A673 (cell line): ENCODE results near the gene FAM118B.

ENCODE experiments used
- EZH2 ChIP-seq: fragments of 200-600 bp; sonication (generic); IDR thresholded peaks from 2 replicates; pipeline ENCODE4 v1.6.1; 2017; ENCODE audit warnings: borderline replicate concordance, low read depth, mild to moderate bottlenecking, mixed read lengths, antibody characterized with exemption, low read length; ENCODE audit not compliant: poor library complexity, severe bottlenecking
- TF ChIP-seq, protein P1 (sequence below): fragments of 300-800, 200-600 bp; sonication (generic); conservative IDR thresholded peaks from 2 replicates; pipeline ENCODE4 v1.5.1; 2017; ENCODE audit warnings: low read depth, mild to moderate bottlenecking, antibody characterized with exemption, low read length, moderate library complexity, mixed read lengths

DNA sequence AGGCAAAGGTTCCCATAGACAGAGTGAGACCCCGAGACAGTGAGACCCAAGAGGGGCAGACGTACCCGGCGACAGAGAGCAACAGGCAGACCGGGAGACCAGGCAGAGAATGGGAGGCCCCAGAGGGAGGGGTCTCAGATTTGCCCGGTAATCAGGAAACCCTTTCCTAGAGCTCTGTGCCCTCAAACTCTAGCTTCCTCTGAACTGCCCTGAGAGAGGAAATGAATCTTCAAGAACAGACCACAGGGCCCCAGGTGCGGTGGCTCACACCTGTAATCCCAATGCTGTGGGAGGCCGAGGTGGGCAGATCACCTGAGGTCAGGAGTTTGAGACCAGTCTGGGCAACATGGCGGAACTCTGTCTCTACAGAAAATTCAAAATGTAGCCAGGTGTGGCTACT lies 47.8 kb upstream of the FAM118B start:
- TF ChIP-seq, protein P1, sequence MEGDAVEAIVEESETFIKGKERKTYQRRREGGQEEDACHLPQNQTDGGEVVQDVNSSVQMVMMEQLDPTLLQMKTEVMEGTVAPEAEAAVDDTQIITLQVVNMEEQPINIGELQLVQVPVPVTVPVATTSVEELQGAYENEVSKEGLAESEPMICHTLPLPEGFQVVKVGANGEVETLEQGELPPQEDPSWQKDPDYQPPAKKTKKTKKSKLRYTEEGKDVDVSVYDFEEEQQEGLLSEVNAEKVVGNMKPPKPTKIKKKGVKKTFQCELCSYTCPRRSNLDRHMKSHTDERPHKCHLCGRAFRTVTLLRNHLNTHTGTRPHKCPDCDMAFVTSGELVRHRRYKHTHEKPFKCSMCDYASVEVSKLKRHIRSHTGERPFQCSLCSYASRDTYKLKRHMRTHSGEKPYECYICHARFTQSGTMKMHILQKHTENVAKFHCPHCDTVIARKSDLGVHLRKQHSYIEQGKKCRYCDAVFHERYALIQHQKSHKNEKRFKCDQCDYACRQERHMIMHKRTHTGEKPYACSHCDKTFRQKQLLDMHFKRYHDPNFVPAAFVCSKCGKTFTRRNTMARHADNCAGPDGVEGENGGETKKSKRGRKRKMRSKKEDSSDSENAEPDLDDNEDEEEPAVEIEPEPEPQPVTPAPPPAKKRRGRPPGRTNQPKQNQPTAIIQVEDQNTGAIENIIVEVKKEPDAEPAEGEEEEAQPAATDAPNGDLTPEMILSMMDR = no peak
- no peak for TF ChIP-seq EZH2
